Gastrocnemius medialis (tissue), 4 donors: ENCODE data around the gene TMTC2. TPM values are rescaled to one million over a fixed set of nuclear protein-coding genes. Genes with fewer than 3 reads are reported as not detected.

Experiments used
- ATAC-seq, 2 donors: fragments of 150-250 bp; one replicate each; pipeline ENCODE4 v1.9.1; 2016
- DNase-seq, 2 donors: peaks; one replicate each; pipeline ENCODE4 v3.0.0-alpha.2; 2019
- H3K27ac ChIP-seq, 4 donors: fragments of 200-600 bp; sonication (generic); 1 replicate in 1 of 4; 2 replicates in 3 of 4; pipeline ENCODE4 v1.5.1; 2016 to 2018; ENCODE audit warnings: mild to moderate bottlenecking in 2 of 4, moderate library complexity in 1 of 4
- H3K27me3 ChIP-seq, 3 donors: fragments of 200-600 bp; sonication (generic) in 2 of 3; 1 replicate in 1 of 3; 2 replicates in 2 of 3; pipeline versions ENCODE4 v1.5.1 to v1.6.0; 2016 to 2019; ENCODE audit warnings: mild to moderate bottlenecking in 1 of 3, moderate library complexity in 1 of 3
- H3K36me3 ChIP-seq, 2 donors: fragments of 200-600 bp; sonication (generic) in 1 of 2; one replicate each; pipeline ENCODE4 v1.5.1; 2017 to 2018
- H3K4me1 ChIP-seq, 2 donors: fragments of 200-600 bp; sonication (generic) in 1 of 2; one replicate each; pipeline ENCODE4 v1.5.1; 2016 to 2017; ENCODE audit warnings: mild to moderate bottlenecking in 2 of 2
- H3K4me3 ChIP-seq, 4 donors: fragments of 200-600 bp; sonication (generic) in 3 of 4; 1 replicate in 1 of 4; 2 replicates in 3 of 4; pipeline ENCODE4 v1.5.1; 2016 to 2019; ENCODE audit warnings: mild to moderate bottlenecking in 2 of 4
- H3K9me3 ChIP-seq, 3 donors: fragments of 200-600 bp; sonication (generic) in 2 of 3; 1 replicate in 1 of 3; 2 replicates in 2 of 3; pipeline ENCODE4 v1.5.1; 2016 to 2019
- POLR2A ChIP-seq, 2 donors: fragments of 450-650 bp; IDR thresholded peaks; one replicate each; pipeline ENCODE4 v1.6.1; 2017; ENCODE audit warnings: antibody characterized with exemption in 2 of 2, mild to moderate bottlenecking in 2 of 2, moderate library complexity in 2 of 2
- in situ Hi-C, 4 donors: fragments of 200-750 bp; cut with MboI; loops; one replicate each; pipeline versions ENCODE4 v1.15.0 to v1.8.0; 2017; ENCODE audit warnings: low sequenced_read_pairs in 4 of 4
- intact Hi-C: fragments of 100-400 bp; cut with DNase I; formaldehyde crosslinking; loops from one replicate; pipeline ENCODE4 v1.15.1; 2023; ENCODE audit warnings: low total_unique reads
- total RNA-seq, 4 donors: library from RNA; depleted of rRNA; stranded (reverse); fragments of >200 nt; gene quantifications; one replicate each; pipeline versions ENCODE4 v1.1.0 to v1.2.3, GENCODE V29; 2016
- TF ChIP-seq, protein P1 (sequence below), 5 experiments: fragments of 450-650 bp in 3 of 5; fragments of 200-600 bp in 2 of 5; sonication (generic) in 2 of 5; IDR thresholded peaks in 4 of 5; conservative IDR thresholded peaks in 1 of 5; 1 replicate in 4 of 5; 2 replicates in 1 of 5; pipeline ENCODE4 v1.5.1; 2016 to 2019; ENCODE audit warnings: antibody characterized with exemption in 5 of 5, mild to moderate bottlenecking in 3 of 5, moderate library complexity in 3 of 5

Gene TMTC2
- total RNA-seq, 4 donors from 2014 or later, result 1.6 to 2.5 (median 1.9) TPM

DNA sequence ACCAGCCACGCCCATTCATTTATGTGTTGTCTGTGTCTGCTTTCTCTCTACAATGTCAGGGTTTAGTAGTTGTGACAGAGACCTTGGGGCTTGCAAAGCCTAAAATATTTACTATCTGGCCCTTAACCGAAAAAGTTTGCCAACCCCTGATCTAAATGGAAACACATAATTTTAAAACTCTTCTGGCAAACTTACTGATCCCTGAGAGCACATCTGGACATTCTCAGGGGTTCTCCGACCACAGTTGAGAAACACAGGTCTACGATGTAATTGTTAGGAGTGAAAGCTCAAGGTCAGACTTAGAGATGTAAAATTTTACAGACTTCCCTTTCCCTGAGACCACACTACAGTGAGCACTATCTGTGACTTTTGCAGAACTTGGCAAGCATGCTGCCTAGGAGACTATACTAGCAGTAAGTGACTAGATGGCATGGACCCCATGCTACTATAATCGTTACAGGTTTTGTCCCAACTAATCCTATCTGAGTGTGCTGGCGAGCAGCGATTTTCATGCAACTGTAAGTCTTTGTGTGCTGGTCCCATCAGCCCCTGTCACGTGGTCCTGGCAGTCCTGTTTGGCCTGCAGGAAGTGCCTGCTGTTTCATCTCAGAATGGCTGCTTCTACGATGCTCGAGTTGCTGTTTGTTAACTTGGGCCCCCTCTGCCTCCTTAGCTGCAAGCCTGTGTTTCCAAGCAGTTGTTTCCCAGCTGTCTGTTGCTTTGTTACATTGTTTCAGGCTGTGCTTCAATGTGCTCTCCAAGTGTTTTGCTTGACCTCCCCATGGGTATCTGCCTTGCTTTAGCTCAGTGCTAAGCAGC lies 21.6 kb downstream of the TMTC2 start:
- no peak for ATAC-seq
- intact Hi-C loops (no loop called here), in situ Hi-C loops (no loop called here)
- TF ChIP-seq, protein P1, sequence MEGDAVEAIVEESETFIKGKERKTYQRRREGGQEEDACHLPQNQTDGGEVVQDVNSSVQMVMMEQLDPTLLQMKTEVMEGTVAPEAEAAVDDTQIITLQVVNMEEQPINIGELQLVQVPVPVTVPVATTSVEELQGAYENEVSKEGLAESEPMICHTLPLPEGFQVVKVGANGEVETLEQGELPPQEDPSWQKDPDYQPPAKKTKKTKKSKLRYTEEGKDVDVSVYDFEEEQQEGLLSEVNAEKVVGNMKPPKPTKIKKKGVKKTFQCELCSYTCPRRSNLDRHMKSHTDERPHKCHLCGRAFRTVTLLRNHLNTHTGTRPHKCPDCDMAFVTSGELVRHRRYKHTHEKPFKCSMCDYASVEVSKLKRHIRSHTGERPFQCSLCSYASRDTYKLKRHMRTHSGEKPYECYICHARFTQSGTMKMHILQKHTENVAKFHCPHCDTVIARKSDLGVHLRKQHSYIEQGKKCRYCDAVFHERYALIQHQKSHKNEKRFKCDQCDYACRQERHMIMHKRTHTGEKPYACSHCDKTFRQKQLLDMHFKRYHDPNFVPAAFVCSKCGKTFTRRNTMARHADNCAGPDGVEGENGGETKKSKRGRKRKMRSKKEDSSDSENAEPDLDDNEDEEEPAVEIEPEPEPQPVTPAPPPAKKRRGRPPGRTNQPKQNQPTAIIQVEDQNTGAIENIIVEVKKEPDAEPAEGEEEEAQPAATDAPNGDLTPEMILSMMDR (IDR thresholded peaks at IDR 0.05 in 4 of 5, conservative IDR thresholded peaks at IDR 0.05 in 1 of 5), result no peak
- TF ChIP-seq POLR2A (IDR thresholded peaks at IDR 0.05), result no peak
- H3K4me1 ChIP-seq, result no peaks in the 10 kb centered on the region
- no peaks in the 10 kb centered on the region for H3K9me3 ChIP-seq
- H3K27ac ChIP-seq, result no peak overlapping the region
- no peak overlapping the region for H3K4me3 ChIP-seq
- no peaks in the 10 kb centered on the region for H3K36me3 ChIP-seq
- H3K27me3 ChIP-seq, result no peaks in the 10 kb centered on the region
- no peak for DNase-seq

DNA sequence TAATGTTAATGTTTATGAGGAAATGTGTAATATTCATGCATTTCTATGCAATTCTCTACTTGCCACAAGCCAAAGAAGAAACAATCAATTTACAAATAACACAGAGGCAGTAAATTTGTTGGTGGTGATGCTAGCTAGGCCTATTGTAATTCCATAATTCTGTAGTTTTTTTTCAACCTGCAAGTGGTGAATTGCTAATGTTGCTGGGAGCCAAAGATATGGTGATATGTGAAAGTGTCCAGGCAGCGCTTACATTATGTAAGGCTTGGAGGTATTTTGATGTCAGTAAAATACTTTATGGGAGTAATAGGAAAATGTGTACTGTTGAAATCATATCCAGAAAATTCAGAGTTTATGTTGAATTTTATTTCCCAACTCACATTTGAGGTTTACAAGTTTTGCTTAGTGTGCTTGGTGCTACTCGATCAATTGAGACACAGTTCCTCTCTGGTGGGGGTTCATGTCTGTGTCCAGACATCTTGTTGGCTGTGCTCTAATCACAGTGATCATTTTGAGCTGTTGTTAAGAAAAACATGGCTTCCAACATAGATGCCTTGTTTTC lies 23.2 kb downstream of the TMTC2 start:
- H3K4me1 ChIP-seq, result no peaks in the 10 kb centered on the region
- ATAC-seq (no peak), DNase-seq (no peak)
- H3K36me3 ChIP-seq, result no peaks in the 10 kb centered on the region
- intact Hi-C loops, result no loop called here
- H3K9me3 ChIP-seq, result no peaks in the 10 kb centered on the region
- in situ Hi-C loops, result no loop called here
- no peak for TF ChIP-seq POLR2A (IDR thresholded peaks at IDR 0.05)
- TF ChIP-seq, protein P1 (IDR thresholded peaks at IDR 0.05 in 4 of 5, conservative IDR thresholded peaks at IDR 0.05 in 1 of 5), result no peak
- no peaks in the 10 kb centered on the region for H3K27me3 ChIP-seq
- no peak overlapping the region for H3K27ac ChIP-seq
- H3K4me3 ChIP-seq, result no peak overlapping the region

DNA sequence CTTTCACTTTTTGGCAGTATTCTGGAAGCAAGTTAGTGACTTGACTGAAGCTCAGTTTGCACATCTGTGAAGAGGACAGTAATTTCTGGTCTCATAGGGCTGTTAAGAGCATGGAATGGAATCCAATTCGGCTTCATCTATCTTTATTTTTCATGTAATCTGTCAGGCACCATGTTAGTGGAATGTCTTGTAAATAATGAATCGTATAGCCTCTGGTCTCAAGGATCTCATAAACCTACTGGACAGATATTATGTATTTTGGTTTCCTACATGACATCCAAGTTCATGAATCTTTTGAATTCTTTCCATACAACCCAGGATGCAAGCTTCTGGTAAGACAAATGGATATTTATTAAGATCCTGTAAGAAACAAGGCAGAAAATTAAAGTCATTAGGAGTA lies 24.0 kb downstream of the TMTC2 start:
- H3K27me3 ChIP-seq, result no peaks in the 10 kb centered on the region
- TF ChIP-seq, protein P1 (IDR thresholded peaks at IDR 0.05 in 4 of 5, conservative IDR thresholded peaks at IDR 0.05 in 1 of 5), result no peak
- in situ Hi-C loops (no loop called here), intact Hi-C loops (no loop called here)
- H3K27ac ChIP-seq, result no peak overlapping the region
- ATAC-seq (no peak), DNase-seq (no peak)
- H3K4me1 ChIP-seq, result no peaks in the 10 kb centered on the region
- H3K9me3 ChIP-seq, result no peaks in the 10 kb centered on the region
- no peaks in the 10 kb centered on the region for H3K36me3 ChIP-seq
- no peak overlapping the region for H3K4me3 ChIP-seq

DNA sequence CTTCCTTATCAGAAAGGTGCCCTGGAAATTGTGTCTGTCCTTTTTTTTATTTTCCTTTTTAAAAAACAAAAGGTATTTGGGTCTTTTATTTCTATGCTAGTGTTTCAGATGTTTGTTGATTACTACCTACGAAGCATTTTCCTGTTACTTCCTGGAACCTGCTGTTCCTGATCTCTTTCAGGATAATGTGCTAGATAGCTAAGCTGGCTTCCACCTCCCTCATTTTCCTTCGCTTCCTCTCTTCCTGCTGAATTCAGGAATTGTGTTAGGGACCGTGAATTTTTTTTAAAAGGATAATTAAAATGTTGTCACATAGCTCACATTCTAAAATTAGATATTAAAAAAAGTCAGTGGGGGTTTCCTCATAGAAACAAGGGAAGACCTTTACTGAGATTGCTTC lies 27.7 kb downstream of the TMTC2 start:
- Histone ChIP-seq H3K9me3 (no peaks in the 10 kb centered on the region), H3K36me3 (no peaks in the 10 kb centered on the region), H3K4me3 (no peak overlapping the region), H3K4me1 (no peaks in the 10 kb centered on the region), H3K27ac (peak overlapping the region in 3 of 4 donors; percentile 22 to 49 (median 36)), H3K27me3 (no peaks in the 10 kb centered on the region)
- no peak for DNase-seq
- intact Hi-C loops (no loop called here), in situ Hi-C loops (no loop called here)
- peak in 1 of 2 donors; percentile 52 for ATAC-seq
- no peak for TF ChIP-seq POLR2A (IDR thresholded peaks at IDR 0.05)
- TF ChIP-seq, protein P1 (IDR thresholded peaks at IDR 0.05 in 4 of 5, conservative IDR thresholded peaks at IDR 0.05 in 1 of 5), result no peak
